HG03066 (cell line): ENCODE measurements around the gene SLC5A1.

Experiments
- ATAC-seq: cut with Tn5 transposase; IDR thresholded peaks from one replicate; pipeline ENCODE4 v1.9.1; 2021; ENCODE audit warnings: low read depth; ENCODE audit not compliant: unreplicated experiment

The SLC5A1 gene

DNA sequence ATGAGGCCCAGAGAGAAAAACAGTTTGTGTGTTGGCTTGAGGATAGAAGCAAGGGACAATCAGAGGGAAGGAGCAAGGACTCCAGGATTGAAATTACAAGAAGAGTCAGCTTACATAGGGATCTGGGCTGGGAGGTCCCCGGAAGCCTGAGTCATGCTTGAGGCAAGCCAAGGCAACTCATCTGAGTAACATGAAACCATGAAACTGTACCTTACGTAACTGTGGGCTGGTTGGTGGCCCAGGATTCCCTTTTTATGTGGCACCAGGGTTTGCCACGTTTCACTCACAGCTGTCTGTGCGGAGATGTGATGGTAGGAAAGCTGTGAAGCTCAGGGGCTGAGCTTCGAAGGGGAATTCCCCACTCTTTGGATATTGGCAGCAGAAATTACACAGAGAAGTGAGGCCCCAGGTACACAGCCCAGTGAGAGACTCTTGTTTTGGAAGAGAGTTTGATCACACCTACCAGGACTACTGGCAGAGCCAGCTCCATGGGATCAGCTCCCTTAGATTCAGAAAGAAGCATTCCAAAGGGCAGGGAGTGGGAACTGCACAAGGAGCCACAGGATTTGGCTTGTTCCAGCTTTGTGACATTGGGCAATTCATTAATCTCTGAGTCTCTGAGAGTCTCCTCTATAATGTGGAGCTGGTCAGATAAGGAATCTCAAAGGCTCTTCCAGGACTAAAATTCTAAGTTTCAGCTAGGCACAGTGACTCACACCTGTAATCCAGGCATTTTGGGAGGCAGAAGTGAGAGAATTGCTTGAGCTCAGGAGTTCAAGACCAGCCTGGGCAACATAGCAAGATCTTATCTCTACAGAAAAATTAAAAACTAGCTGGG, 7.8 kb downstream of the SLC5A1 start:
- no peak for ATAC-seq

DNA sequence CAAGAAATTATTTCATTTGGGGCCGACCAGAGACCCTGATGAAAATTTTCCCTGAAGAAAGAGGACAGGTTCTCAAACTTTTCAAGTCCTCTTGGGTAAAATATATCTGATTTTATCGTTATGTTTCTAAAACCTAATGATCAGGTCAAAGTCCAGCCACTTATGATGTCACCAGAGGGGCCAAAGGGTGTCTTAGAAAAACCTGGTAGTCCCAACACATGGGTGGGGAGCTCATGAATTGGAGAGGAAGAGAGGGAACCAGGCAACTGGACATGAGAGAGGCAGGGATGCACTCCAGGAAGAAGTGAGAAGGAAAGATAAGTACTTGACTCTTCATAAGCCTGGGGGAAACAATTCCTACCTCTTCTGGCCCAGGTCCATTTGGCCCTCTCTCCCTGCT, 9.2 kb downstream of the SLC5A1 start:
- ATAC-seq = no peak

DNA sequence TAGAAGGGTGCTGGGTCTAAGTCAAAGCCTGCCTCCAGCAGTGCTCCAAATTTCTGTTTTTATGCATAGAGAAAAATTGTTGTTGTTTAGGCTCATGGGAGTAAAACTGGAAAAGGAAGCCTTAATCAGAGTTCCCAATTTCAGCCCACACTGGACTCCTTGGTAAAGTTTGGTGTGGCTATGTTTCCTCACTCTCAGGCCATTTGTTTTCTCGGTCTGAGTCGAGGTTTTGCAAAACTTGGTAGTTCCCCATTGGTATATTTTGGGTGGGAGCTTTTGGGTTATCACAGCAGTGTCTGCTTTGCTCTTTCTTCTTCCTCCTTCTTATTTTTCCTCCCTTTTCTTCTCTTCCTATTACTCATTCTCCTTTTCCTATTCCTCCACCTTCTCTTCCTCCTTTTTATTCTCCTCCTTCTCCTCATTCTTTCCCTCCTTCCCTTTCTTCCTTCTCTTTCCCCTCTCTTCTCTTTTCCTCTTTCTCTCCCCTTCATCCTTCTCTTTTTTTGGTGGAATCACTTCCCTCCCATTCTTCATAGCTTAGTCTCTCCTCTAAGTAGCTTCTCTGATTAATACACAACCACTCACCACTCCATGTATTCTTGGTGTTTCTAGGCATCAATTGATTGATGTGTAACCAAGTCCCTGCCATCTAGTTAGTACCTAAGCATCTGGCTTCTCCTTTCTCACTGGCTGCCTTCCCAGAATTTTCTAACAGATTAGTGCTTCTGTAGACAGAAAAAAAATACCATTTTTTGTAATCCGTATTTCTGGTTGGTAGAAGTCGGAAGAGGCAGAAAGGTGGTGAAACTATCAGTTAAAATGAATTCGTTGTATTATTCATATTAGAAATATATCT, 10.1 kb downstream of the SLC5A1 start:
- no peak for ATAC-seq

DNA sequence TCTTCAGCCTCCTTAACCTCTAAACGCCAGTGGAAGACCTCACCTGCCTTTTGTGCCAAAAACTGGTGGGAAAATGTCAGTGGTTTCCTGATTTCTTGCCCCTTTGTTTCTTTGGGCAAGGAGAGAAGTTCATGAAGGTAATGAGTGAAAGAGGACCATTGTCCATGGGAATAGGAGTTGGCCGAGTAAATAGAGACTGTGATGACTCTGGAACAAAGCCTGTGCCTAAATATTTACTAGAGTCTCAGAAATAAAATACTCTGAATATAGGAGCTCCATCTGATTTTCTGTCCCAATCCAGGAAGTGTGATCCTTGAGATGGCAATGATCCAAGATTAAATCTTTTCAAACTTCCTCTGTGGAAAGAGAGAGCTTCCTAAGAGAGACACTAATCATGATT, 12.0 kb downstream of the SLC5A1 start:
- ATAC-seq = no peak

DNA sequence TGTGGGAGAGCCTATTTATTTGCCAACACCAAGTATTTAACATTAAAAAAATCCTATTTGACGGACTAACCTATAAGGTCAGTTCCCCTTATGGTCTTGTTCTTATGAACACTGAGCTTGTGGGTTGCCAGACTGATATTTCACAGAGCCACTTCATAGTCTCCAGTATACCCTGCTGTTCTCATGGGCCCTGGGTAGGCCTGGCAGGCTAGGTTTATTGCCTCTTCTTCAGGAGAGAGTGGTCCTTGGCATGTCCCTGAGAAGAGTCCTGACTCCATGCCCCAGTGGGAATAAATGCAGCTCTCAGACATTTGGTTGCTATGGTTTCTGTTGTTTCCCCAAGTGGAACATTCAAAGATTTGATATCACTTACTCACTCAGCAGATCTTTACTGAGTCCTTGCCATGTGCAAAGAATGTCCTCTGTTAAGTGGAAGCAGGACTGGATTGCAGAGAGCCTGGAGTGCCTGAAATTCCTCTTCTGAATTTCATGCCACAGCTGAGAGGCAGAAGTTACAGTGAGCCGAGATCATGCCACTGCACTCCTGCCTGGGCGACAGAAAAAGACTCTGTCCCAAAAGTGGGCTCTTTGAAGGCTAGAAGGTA, 15.7 kb downstream of the SLC5A1 start:
- no peak for ATAC-seq

DNA sequence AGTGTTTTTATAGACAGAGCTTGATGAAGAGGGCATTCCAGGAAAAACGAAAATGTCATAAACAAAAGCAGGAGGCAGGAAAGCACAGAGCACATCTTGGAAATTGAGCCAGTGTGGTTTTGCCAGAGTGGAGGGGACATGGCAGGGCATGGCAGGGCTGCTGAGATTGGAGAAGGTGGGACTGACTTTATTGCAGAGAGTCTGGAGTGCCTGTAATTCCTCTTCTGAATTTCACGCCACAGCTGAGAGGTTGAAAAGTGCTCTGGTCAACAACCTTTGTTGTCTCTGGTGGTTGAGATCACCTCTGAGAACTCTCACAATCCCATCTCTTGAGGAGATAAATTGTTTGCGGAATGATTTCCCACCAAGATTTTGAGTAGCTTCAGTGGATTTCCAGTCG, 16.4 kb downstream of the SLC5A1 start:
- no peak for ATAC-seq

DNA sequence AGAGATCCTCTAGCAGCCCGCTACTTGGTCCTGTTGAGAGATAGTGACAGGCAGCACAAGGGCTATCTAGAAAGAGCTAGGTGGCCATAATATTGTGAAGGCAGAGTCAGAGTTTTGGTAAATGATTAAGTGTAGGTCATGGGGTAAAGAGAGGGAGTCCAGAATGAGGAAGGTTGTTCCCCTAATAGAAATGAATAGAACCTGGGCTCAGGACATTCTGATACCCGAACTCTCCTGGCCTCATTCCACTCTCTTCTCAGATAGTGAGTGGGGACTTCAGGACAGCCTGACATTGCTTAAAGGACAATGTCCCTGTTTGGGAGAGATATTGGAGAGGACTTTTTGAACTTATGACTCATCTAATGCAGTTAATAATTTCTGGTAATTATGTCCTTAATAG, 20.6 kb downstream of the SLC5A1 start:
- no peak for ATAC-seq

DNA sequence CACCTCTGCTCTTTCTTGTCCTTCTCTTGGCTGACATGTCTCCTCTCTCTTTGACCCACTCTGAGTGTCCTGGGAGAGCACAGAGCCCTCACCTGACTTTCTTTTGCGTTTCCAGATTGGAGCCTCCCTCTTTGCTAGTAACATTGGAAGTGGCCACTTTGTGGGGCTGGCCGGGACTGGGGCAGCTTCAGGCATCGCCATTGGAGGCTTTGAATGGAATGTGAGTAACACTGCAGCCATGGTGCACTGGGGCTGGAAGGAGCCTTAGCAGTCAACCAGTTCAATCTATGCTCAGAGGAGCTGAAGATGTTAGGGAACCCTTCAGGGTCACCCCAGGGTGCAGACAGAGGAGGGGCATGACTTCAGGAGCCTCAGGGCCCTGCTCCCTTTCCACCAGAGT, 23.8 kb downstream of the SLC5A1 start:
- no peak for ATAC-seq

DNA sequence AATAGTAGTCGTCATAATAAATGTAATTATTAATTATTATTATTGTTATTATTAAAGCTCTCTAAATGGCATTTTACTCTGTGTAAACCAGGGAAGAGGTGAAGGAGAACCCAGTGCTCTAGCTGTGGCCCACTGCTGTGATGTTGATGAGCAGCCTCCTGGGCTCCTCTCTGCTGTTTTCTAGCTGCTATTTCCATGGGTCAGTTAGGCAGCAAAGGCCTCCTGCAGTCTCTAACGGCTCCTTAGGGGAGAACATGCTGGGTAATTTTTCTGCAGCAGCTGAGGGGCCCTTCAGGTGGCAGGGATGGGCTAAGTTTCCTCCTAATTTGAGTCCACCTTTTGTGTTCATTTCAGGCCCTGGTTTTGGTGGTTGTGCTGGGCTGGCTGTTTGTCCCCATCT, 24.6 kb downstream of the SLC5A1 start:
- ATAC-seq = no peak

DNA sequence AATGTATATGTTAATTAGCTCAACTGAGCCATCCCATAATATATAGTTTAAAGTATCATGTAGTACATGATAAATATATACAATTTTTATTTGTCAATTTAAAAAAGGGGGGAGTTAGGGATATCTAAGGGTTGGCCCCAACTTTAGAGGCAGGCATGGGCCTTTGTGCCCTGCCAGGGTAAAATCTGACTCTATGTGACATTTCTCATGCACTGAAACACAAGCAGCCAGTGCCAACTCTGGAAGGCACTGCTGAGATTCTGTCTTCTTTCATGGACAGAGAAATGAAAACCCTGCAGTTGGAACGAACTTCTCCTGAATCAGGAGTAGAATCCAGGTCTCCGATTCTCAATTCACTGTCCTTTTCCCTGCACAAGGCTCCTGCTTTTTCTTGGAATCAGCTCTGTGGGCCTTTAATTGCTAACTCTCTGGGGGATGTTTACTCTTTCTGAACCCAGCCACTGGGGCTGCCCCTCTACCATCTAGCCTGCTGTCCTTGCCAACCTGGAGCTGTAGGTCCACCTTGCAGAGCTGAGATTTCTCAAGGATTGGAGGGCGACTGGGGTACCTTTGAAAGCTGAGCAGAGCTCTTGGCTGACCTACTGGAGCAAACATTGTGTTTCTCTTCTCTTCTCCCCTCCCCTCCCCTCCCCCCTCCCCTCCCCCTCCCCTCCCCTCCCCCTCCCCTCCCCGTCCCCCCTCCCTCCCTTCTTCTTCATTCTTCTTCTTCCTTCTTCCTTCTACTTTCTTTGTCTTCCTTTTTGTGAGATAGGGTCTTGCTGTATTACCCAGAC, 26.7 kb downstream of the SLC5A1 start:
- ATAC-seq = no peak

DNA sequence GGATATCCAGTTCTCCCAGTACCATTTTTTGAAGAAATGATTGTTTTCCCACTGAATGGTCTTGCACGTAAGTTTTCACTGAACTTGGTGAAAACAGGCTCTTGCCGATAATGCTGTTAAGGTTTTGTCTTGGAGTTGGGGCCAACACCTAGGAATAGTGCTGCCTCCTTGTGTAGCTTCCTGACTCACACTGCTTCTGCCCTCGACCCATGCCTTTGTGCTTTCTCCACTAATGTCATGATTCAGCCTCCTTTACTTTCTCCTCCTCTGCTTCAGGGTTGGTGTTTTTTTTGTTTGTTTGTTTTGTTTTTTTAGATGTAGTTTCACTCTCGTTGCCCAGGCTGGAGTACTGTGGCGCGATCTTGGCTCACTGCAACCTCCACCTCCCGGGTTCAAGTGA, 30.2 kb downstream of the SLC5A1 start:
- ATAC-seq = no peak

DNA sequence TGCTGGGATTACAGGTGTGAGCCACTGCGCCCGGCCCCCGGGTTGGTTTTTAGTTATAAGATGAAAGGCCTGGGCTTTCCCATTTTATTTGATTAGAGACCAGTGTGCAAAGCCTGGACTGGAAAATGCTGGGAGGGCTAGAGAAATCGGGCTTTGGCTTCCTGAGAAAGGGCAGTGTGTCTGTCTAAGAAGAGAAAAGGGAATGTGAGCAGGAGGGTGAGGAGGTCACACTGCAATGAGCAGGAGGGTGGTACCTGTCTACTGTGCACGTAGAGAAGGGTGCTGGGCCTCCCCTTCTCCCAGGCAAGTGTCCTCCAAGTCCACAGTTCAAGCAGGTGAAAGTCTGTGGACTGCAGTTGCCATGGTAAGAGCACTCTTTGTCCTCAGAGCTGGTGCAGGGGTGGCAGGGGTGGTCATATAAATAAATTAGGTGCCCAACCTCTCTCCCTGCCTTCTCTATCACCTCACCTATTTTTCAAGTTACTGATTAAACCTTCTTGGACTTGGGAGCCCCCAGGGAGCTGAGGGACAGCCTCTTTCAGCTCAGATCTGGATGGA, 30.8 kb downstream of the SLC5A1 start:
- no peak for ATAC-seq

DNA sequence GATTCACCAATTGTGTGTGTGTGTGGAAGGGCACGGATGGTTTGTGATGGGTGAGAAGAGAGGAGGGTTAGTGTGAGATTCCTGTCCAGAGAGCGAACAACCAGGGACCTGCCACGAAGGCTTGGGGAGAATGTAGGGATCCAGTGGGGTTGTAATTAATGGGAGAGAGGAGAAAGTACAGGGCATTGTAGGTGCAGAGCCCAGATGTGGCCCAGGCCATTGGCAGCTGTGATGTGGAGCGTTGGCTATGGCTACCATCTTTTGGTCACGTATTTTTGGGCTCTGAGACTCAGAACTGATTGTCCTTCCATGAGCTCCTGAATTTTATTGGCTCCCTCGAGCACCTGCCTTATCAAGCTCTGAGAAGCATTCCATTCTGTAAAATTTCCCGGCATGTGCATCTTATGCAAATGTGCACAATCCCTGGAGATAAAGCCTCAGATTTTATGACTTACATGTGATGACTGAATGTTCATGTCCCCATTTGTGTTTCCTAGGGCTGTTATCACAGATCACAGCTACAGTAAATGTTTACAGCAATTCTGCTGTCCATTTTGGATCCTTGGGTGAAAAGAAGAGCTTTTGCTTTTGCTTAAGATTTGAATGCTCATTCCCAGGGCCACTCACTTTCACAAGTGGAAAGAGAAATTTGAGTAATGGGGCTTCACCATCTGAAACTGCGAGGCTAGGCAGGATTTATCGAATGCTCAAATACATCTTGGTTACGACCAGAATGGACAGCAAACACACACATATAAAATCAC, 33.1 kb downstream of the SLC5A1 start:
- ATAC-seq = no peak

DNA sequence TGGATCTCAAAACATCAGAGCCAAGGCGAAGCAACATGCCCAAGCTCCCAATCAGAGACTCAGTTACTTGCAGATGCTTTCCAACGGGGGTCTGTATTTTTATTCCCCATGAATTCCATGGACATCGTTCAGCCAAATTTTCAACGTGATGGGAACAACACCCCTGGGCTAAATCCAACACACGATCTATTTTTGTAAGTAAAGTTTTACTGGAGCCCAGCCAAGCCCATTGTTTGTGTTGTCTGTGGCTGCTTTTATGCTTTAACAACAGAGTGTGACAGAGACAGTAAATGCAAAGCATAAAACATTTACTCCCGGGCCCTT, 33.7 kb downstream of the SLC5A1 start:
- no peak for ATAC-seq

DNA sequence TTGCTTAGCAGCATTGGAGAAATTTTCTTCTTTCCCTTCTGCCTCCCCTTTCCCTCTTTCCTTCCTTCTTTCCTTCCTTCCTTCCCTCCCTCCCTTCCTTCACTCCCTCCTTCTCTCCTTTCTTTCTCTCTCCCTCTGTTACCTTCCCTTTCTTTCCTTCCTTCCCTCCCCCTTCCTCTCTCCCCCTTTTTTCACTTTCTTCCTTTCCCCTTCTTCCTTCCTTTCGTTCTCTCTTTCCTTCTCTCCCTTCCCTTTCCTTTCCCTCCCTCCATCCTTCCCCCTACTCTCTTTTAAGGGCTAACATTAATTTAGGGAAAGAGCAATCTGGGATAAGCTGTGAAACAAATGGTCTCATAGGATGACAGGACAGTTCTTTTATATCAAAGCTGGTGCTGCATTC, 34.1 kb downstream of the SLC5A1 start:
- ATAC-seq = no peak

DNA sequence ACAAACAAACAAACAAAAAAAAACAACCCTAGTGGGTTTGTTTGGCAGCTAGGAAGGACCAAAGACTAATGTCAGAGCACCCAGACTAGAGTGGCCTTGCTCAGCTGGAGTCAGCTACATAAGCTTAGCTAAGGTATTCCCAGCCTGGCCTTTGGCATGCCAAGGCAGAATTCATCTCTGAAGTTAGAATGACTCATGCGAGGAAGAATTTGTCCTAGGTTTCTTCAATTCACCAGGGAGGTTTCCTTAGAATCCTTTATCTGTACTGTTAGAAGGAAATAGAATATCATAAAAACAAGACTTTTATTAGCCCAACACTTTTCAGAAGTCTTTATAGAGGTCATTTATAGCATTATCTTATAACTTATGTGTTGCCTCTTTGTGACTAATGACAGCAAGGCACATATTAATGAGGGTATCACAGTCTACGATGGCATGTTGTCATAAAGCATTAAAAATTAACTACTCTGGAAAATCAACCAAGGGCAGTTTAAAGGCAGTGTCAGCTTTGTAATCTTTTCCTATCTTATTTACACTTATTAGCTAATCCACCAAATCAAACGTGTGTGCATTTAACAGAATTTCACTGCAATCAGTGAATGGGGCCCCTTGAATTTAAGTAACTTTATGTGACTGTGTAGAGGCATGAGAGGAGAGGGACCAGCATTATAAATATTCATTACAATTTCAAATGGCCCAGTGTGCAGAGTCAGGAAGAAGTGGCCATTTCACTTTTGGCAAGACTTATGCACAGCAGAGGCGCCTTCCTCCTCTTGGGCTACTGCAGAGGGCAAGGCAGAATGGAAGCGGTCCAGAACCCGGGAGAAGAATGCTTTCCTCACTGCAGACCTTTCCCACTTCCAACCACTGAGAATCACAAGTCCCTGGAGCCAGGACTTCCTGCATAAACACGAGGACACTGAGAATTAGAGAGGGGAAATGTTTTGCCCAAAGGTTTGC, 36.3 kb downstream of the SLC5A1 start:
- ATAC-seq = no peak

DNA sequence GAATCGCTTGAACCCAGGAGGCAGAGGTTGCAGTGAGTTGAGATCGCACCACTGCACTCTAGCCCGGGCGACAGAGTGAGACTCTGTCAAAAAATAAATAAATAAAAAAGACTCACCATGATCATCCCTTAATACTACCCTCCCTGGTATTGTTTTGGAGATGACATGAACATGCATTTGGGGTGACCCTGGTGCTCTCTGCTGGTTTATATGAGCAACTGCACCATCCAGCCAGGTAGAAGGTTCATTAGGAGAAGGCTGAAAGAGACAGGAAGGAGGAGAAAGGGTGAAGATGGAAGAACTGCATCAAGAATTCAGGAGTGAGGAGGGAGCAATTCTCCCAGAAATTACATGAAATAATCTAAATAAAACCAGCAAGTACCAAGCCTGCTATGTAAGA, 37.8 kb downstream of the SLC5A1 start:
- ATAC-seq = no peak

DNA sequence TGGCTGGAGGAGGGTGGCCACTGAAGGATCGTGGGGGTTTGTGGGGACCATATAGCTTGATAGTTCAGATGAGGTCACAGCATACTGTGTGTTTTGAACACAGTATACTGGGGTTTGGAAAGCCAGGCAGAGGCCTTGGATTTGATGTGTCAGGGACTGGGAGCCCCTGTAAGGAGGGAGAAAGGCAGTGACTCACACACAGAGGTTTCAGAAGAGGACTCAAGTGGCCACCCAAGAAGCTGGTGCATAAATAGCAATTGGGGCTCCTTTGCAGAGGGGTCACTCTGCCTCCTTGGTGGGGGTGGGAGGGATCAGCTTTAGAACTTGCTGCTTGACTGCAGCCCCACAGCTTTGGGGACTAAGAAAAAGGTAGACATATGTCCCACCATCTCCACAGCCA, 39.3 kb downstream of the SLC5A1 start:
- no peak for ATAC-seq

DNA sequence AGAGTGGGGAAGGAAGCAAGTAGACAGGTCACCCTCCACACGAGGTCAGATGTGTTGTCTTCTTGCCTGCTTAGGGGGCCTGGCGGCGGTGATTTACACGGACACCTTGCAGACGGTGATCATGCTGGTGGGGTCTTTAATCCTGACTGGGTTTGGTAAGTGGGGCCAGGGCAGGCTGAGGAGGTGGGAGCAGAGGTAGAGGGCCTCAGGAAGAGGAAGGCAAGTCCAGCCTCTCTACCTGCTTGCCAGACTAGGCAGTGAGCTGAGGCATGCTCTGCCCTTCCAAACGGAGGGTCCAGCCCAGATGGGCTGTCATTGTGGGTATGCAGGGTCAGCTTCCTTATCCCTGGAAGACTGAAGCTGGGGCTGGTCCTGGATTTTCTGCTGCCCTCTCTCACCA, 39.9 kb downstream of the SLC5A1 start:
- no peak for ATAC-seq
